IMR-90 (cell line): ENCODE results near the gene PAPLN. TPM values are rescaled to one million over a fixed set of nuclear protein-coding genes. Genes with fewer than 3 reads are reported as not detected.
A peak's percentile ranks its signal among the peaks of the same experiment; 100 is the strongest.

Source experiments
- ATAC-seq: fragments of 200-7000 bp; cut with Tn5 transposase; 2 replicates; pipeline ENCODE4 v1.9.1; 2020; ENCODE audit warnings: low read depth, mild to moderate bottlenecking, moderate library complexity
- BruUV-seq: library from RNA; stranded (reverse); fragments of 400-500 nt; replicated peaks from 2 replicates; lab custom pipeline; 2021; lab: Mats Ljungman, UMichigan
- CTCF ChIA-PET: fragments of 300-600 bp; formaldehyde crosslinking; extraction: SDS; loops from one replicate; lab custom pipeline; 2021; ENCODE audit warnings: antibody characterized with exemption; lab: Yijun Ruan, JAX
- POLR2A ChIA-PET: fragments of 300-600 bp; sonication (Branson Sonifier 250); formaldehyde crosslinking; loops from one replicate; lab custom pipeline; 2022; ENCODE audit warnings: antibody characterized with exemption; ENCODE audit not compliant: unreplicated experiment; lab: Charles Lee
- DNase-seq: peaks from one replicate; pipeline ENCODE4 v3.0.0; 2013
- H2AFZ ChIP-seq: replicated peaks from 2 replicates; pipeline ENCODE3; 2013; ENCODE audit warnings: low read length, mild to moderate bottlenecking; ENCODE audit not compliant: poor library complexity
- H2AK5ac ChIP-seq: 2 replicates; pipeline ENCODE4 v1.6.1; 2013; ENCODE audit warnings: low read depth, low read length, inconsistent platforms
- H2AK9ac ChIP-seq: replicated peaks from 2 replicates; pipeline ENCODE3; 2013; ENCODE audit warnings: mild to moderate bottlenecking, low read depth, low read length, moderate library complexity; ENCODE audit not compliant: poor library complexity
- H2BK120ac ChIP-seq: 2 replicates; pipeline ENCODE4 v1.6.1; 2013; ENCODE audit warnings: low read depth, low read length, inconsistent platforms
- H2BK15ac ChIP-seq: 3 replicates; pipeline ENCODE4 v1.6.1; 2013; ENCODE audit warnings: low read depth, low read length, inconsistent platforms
- H2BK20ac ChIP-seq: 2 replicates; pipeline ENCODE4 v1.6.1; 2013; ENCODE audit warnings: low read depth, mild to moderate bottlenecking, inconsistent platforms, low read length, moderate library complexity
- H2BK5ac ChIP-seq: 2 replicates; pipeline ENCODE4 v1.6.1; 2013; ENCODE audit warnings: mild to moderate bottlenecking, low read depth, low read length, inconsistent platforms; ENCODE audit not compliant: poor library complexity, severe bottlenecking
- H3K14ac ChIP-seq: replicated peaks from 2 replicates; pipeline ENCODE4 v1.6.1; 2013; ENCODE audit warnings: low read depth, low read length, inconsistent platforms
- H3K18ac ChIP-seq: 2 replicates; pipeline ENCODE4 v1.6.1; 2013; ENCODE audit warnings: low read depth, low read length, control low read depth
- H3K23ac ChIP-seq: 2 replicates; pipeline ENCODE4 v1.6.1; 2013; ENCODE audit warnings: low read depth, low read length, inconsistent platforms
- H3K27ac ChIP-seq: 2 replicates; pipeline ENCODE4 v1.5.1; 2013; ENCODE audit warnings: mild to moderate bottlenecking, control low read depth, low read length; ENCODE audit not compliant: insufficient read depth
- H3K27me3 ChIP-seq: 2 replicates; pipeline ENCODE4 v1.6.1; 2013; ENCODE audit warnings: low read length; ENCODE audit not compliant: control insufficient read depth, insufficient read depth
- H3K36me3 ChIP-seq: 2 replicates; pipeline ENCODE4 v1.6.1; 2013; ENCODE audit warnings: low read length, mixed read lengths; ENCODE audit not compliant: control insufficient read depth, insufficient read depth
- H3K4ac ChIP-seq: 2 replicates; pipeline ENCODE4 v1.6.1; 2013; ENCODE audit warnings: low read depth, low read length, inconsistent platforms
- H3K4me1 ChIP-seq: 2 replicates; pipeline ENCODE4 v1.6.1; 2013; ENCODE audit warnings: low read length, mixed read lengths; ENCODE audit not compliant: control insufficient read depth, insufficient read depth
- H3K4me2 ChIP-seq: 2 replicates; pipeline ENCODE4 v1.6.1; 2013; ENCODE audit warnings: low read depth, mild to moderate bottlenecking, control low read depth, low read length, moderate library complexity
- H3K4me3 ChIP-seq: 2 replicates; pipeline ENCODE4 v1.5.1; 2013; ENCODE audit warnings: low read depth, mild to moderate bottlenecking, control low read depth, low read length, moderate library complexity; ENCODE audit not compliant: insufficient read depth
- H3K56ac ChIP-seq: 2 replicates; pipeline ENCODE4 v1.6.1; 2013; ENCODE audit warnings: low read length, inconsistent platforms; ENCODE audit not compliant: insufficient read depth; ENCODE audit errors: extremely low read depth
- H3K79me1 ChIP-seq, 2 experiments: 2 replicates each; pipeline ENCODE4 v1.6.1; 2013; ENCODE audit warnings: low read length in 2 of 2, inconsistent platforms in 1 of 2, low read depth in 1 of 2
- H3K9ac ChIP-seq: 2 replicates; pipeline ENCODE4 v1.6.1; 2013; ENCODE audit warnings: low read depth, low read length, control low read depth
- H3K9me1 ChIP-seq: 2 replicates; pipeline ENCODE4 v1.6.1; 2013; ENCODE audit warnings: low read length, inconsistent platforms; ENCODE audit not compliant: insufficient read depth
- H3K9me3 ChIP-seq: 2 replicates; pipeline ENCODE4 v1.6.1; 2013; ENCODE audit warnings: low read length; ENCODE audit not compliant: control insufficient read depth, insufficient read depth
- H4K20me1 ChIP-seq: 2 replicates; pipeline ENCODE4 v1.6.1; 2013; ENCODE audit warnings: low read length, inconsistent platforms; ENCODE audit not compliant: insufficient read depth
- H4K5ac ChIP-seq: 2 replicates; pipeline ENCODE4 v1.6.1; 2013; ENCODE audit warnings: mild to moderate bottlenecking, low read depth, low read length, control low read depth
- H4K8ac ChIP-seq, 2 experiments: 2 replicates each; pipeline ENCODE4 v1.6.1; 2013; ENCODE audit warnings: low read depth in 2 of 2, low read length in 2 of 2, control low read depth in 1 of 2, inconsistent platforms in 1 of 2
- H4K91ac ChIP-seq: 2 replicates; pipeline ENCODE4 v1.6.1; 2013; ENCODE audit warnings: low read depth, low read length, inconsistent platforms; ENCODE audit not compliant: insufficient read depth
- BHLHE40 ChIP-seq: fragments of 150-350 bp; IDR thresholded peaks from 2 replicates; pipeline ENCODE4 v1.6.1; 2016; ENCODE audit warnings: mild to moderate bottlenecking, low read depth, low read length
- CEBPB ChIP-seq: IDR thresholded peaks from 2 replicates; pipeline ENCODE4 v1.6.1; 2012; ENCODE audit warnings: low read depth, low read length, improper control_type of control experiment
- FOS ChIP-seq: fragments of 150-350 bp; IDR thresholded peaks from 2 replicates; pipeline ENCODE4 v1.6.1; 2016; ENCODE audit warnings: low read depth, low read length
- RAD21 ChIP-seq: IDR thresholded peaks from 2 replicates; pipeline ENCODE4 v1.6.1; 2012; ENCODE audit warnings: low read length, improper control_type of control experiment
- RCOR1 ChIP-seq: IDR thresholded peaks from 2 replicates; pipeline ENCODE4 v1.6.1; 2012; ENCODE audit warnings: mild to moderate bottlenecking, low read length, improper control_type of control experiment; ENCODE audit not compliant: insufficient replicate concordance
- RFX5 ChIP-seq: IDR thresholded peaks from 2 replicates; pipeline ENCODE4 v1.8.0; 2012; ENCODE audit warnings: low read depth, mild to moderate bottlenecking, low read length, moderate library complexity
- SMC3 ChIP-seq: fragments of 150-350 bp; IDR thresholded peaks from 2 replicates; pipeline ENCODE4 v1.6.1; 2016; ENCODE audit warnings: low read depth, mild to moderate bottlenecking, antibody characterized with exemption, low read length, moderate library complexity
- WGBS, 2 experiments: methylation state at CpG; one replicate each; pipeline versions ENCODE4 v1.1.5 to v1.1.7; 2013; ENCODE audit warnings: missing lambda C conversion rate in 2 of 2; ENCODE audit not compliant: insufficient read length in 1 of 2; ENCODE audit errors: extremely low coverage in 2 of 2; 5-methylcytosine and 5-hydroxymethylcytosine counted together
- dilution Hi-C: fragments of 300-500 bp; cut with HindIII; formaldehyde crosslinking; loops from one replicate; pipeline ENCODE4 v1.14.3; 2018; ENCODE audit warnings: low sequenced_read_pairs; ENCODE audit not compliant: unreplicated experiment
- in situ Hi-C: fragments of 300-500 bp; cut with MboI; formaldehyde crosslinking; loops from 3 replicates; pipeline ENCODE4 v1.14.3; 2019; ENCODE audit warnings: low sequenced_read_pairs, inconsistent platforms, mixed read lengths
- intact Hi-C: fragments of 100-400 bp; cut with micrococcal nuclease; formaldehyde crosslinking; loops from 2 replicates; pipeline ENCODE4 v1.10.0; 2022
- polyA plus RNA-seq, 3 experiments: library from polyadenylated mRNA; depleted of rRNA; stranded (reverse); fragments of >200 nt; gene quantifications; 2 replicates each; pipeline ENCODE4 v1.2.3, GENCODE V29; 2012; ENCODE audit warnings: low replicate concordance in 1 of 3
- total RNA-seq: library from RNA; depleted of rRNA; stranded (reverse); fragments of >200 nt; gene quantifications from 2 replicates; pipeline ENCODE4 v1.2.3, GENCODE V29; 2012
- TF ChIP-seq, protein P1 (sequence below): fragments of 150-350 bp; IDR thresholded peaks from 2 replicates; pipeline ENCODE4 v1.6.1; 2016; ENCODE audit warnings: low read depth, mild to moderate bottlenecking, low read length, moderate library complexity, borderline replicate concordance
- TF ChIP-seq, protein P2 (sequence below): conservative IDR thresholded peaks from 2 replicates; pipeline ENCODE4 v1.5.1; 2012; ENCODE audit warnings: mild to moderate bottlenecking, low read depth, low read length, improper control_type of control experiment

The PAPLN gene
- total and polyA plus RNA-seq, 2 of the 4 experiments (the other 2 are of a cell fraction): 0.36 to 1.2 TPM

DNA sequence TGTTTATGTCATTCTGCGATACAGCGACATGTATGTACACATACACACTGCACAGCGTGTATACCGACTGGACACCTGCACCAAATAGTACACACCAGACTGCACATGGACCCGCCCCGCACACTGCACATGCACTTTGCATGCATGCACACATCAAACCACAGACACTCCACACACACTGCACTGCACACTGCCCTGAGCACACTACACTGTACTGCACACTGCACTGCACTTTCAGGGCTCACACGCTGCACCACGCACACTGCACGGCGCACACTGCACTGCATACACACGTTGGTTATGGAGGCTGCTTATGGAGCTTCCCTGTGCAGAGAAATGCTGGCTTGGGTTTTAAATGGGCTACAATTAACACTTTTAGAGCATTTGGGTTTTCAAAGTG, 1.6 kb downstream of the PAPLN start:
- CTCF ChIA-PET: interaction anchor here (0.6 kb wide), 1 partner anchor 33 kb away, joined by 3 read pairs; no protein-coding TSS in a partner anchor
- H3K79me1 ChIP-seq: 0 out of 4 replicates have a peak, but pooled peaks cover 0 to 4% of the 10 kb centered on the region in 2 experiments
- WGBS, 2 experiments: 58% methylated on average over 5 of the region's 11 CpGs; no CpG with 5 or more reads in 1 of the 2 experiments
- H3K4ac ChIP-seq: peak overlapping the region; percentile 57; the same call in 1 of the 2 replicates
- no peak overlapping the region for H2AK5ac ChIP-seq
- H4K8ac ChIP-seq: no peak overlapping the region
- peak overlapping the region; percentile 75 for H2AFZ ChIP-seq
- dilution Hi-C loops (no loop called here), in situ Hi-C loops (no loop called here), intact Hi-C loops (no loop called here)
- H2AK9ac ChIP-seq: peak overlapping the region; percentile 57
- TF ChIP-seq RCOR1: no peak
- TF ChIP-seq, protein P1, sequence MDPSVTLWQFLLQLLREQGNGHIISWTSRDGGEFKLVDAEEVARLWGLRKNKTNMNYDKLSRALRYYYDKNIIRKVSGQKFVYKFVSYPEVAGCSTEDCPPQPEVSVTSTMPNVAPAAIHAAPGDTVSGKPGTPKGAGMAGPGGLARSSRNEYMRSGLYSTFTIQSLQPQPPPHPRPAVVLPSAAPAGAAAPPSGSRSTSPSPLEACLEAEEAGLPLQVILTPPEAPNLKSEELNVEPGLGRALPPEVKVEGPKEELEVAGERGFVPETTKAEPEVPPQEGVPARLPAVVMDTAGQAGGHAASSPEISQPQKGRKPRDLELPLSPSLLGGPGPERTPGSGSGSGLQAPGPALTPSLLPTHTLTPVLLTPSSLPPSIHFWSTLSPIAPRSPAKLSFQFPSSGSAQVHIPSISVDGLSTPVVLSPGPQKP: no peak
- no peak for TF ChIP-seq FOS
- no peak for TF ChIP-seq RFX5
- no peak for TF ChIP-seq CEBPB
- no peak for TF ChIP-seq BHLHE40
- no peak for TF ChIP-seq SMC3
- TF ChIP-seq, protein P2, sequence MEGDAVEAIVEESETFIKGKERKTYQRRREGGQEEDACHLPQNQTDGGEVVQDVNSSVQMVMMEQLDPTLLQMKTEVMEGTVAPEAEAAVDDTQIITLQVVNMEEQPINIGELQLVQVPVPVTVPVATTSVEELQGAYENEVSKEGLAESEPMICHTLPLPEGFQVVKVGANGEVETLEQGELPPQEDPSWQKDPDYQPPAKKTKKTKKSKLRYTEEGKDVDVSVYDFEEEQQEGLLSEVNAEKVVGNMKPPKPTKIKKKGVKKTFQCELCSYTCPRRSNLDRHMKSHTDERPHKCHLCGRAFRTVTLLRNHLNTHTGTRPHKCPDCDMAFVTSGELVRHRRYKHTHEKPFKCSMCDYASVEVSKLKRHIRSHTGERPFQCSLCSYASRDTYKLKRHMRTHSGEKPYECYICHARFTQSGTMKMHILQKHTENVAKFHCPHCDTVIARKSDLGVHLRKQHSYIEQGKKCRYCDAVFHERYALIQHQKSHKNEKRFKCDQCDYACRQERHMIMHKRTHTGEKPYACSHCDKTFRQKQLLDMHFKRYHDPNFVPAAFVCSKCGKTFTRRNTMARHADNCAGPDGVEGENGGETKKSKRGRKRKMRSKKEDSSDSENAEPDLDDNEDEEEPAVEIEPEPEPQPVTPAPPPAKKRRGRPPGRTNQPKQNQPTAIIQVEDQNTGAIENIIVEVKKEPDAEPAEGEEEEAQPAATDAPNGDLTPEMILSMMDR: no peak
- TF ChIP-seq RAD21: no peak
- DNase-seq (no peak), ATAC-seq (0 out of 2 replicates have a peak, but pooled peaks have one; percentile 16)
- peaks cover 21% of the 10 kb centered on the region for H3K4me1 ChIP-seq
- no peak overlapping the region for H2BK120ac ChIP-seq
- H3K9me1 ChIP-seq: peaks cover 4% of the 10 kb centered on the region
- peaks cover 51% of the 10 kb centered on the region for H3K27me3 ChIP-seq
- peaks cover 2% of the 10 kb centered on the region for H3K9me3 ChIP-seq
- H3K23ac ChIP-seq: peak overlapping the region; percentile 80
- no peak overlapping the region for H3K9ac ChIP-seq
- H3K56ac ChIP-seq: no peak overlapping the region
- BruUV-seq: no TSS peak
- H3K14ac ChIP-seq: no peak overlapping the region; the same call in 1 of the 2 replicates
- no peak overlapping the region for H2BK5ac ChIP-seq
- no peak overlapping the region for H4K5ac ChIP-seq
- POLR2A ChIA-PET: no interaction called here
- no peaks in the 10 kb centered on the region for H3K36me3 ChIP-seq
- peak overlapping the region; percentile 33 for H3K4me2 ChIP-seq
- no peak overlapping the region for H4K91ac ChIP-seq
- no peak overlapping the region for H3K27ac ChIP-seq
- no peak overlapping the region for H3K4me3 ChIP-seq
- no peak overlapping the region for H2BK15ac ChIP-seq
- H3K18ac ChIP-seq: no peak overlapping the region
- no peak overlapping the region; the same call in 1 of the 2 replicates for H2BK20ac ChIP-seq
- peaks cover 5% of the 10 kb centered on the region; the same call in 1 of the 2 replicates for H4K20me1 ChIP-seq
